NCI-H1417 treated with DMSO at 0.1 percent for 48 hours (cell line): ENCODE results near the gene MTREX.

ENCODE experiments used
- DNase-seq: peaks from one replicate; lab custom pipeline; 2025; lab: John Stamatoyannopoulos, UW

The MTREX gene

GRCh38 chr5:55324815-55325418 lies 17.1 kb downstream of the MTREX start:
- DNase-seq: no peak

- DNase-seq: no peak
These were observed 17.8 kb downstream of the MTREX start for GRCh38 chr5:55325621-55326020.

GRCh38 chr5:55327281-55327680 lies 19.5 kb downstream of the MTREX start:
- DNase-seq: no peak

- no peak for DNase-seq
These were observed 23.5 kb downstream of the MTREX start for GRCh38 chr5:55331321-55331720.

- DNase-seq: no peak
These were observed 25.2 kb downstream of the MTREX start for GRCh38 chr5:55333017-55333416.

GRCh38 chr5:55333811-55334210 lies 26.0 kb downstream of the MTREX start:
- no peak for DNase-seq

- DNase-seq: no peak
These were observed 30.4 kb downstream of the MTREX start for GRCh38 chr5:55338092-55338613.

GRCh38 chr5:55338810-55339243 lies 31.0 kb downstream of the MTREX start:
- no peak for DNase-seq

GRCh38 chr5:55343107-55343506 lies 35.3 kb downstream of the MTREX start:
- no peak for DNase-seq

- DNase-seq: no peak
These were observed 35.8 kb downstream of the MTREX start for GRCh38 chr5:55343609-55344008.

GRCh38 chr5:55344392-55344992 lies 36.7 kb downstream of the MTREX start:
- DNase-seq: no peak

- no peak for DNase-seq
These were observed 37.5 kb downstream of the MTREX start for GRCh38 chr5:55345327-55345726.

GRCh38 chr5:55347786-55348185 lies 40.0 kb downstream of the MTREX start:
- no peak for DNase-seq

- no peak for DNase-seq
These were observed 43.0 kb downstream of the MTREX start for GRCh38 chr5:55350754-55351153.

- no peak for DNase-seq
These were observed 49.1 kb downstream of the MTREX start for GRCh38 chr5:55356896-55357295.

GRCh38 chr5:55360190-55360589 lies 52.4 kb downstream of the MTREX start:
- no peak for DNase-seq

- no peak for DNase-seq
These were observed 56.1 kb downstream of the MTREX start for GRCh38 chr5:55363856-55364255.

- no peak for DNase-seq
These were observed 56.8 kb downstream of the MTREX start for GRCh38 chr5:55364537-55365055.

GRCh38 chr5:55370291-55370925 lies 62.6 kb downstream of the MTREX start:
- DNase-seq: no peak

- no peak for DNase-seq
These were observed 63.4 kb downstream of the MTREX start for GRCh38 chr5:55371145-55371544.

- DNase-seq: no peak
These were observed 64.5 kb downstream of the MTREX start for GRCh38 chr5:55372130-55372925.

- DNase-seq: no peak
These were observed 70.0 kb downstream of the MTREX start for GRCh38 chr5:55377810-55378209.
